Measurements from ENCODE around the gene OTUD5. TPM values are rescaled to one million over a fixed set of nuclear protein-coding genes. Genes with fewer than 3 reads are reported as not detected.
A peak's percentile ranks its signal among the peaks of the same experiment; 100 is the strongest.

Gene OTUD5
- total and polyA plus RNA-seq, 2 experiments from 2014 or later: 27.0 to 43.4 TPM

- WGBS, 2 experiments (ENCODE audit: low coverage in 1 of 2, low lambda C conversion rate in 2 of 2, missing lambda C conversion rate in 2 of 2): 38 to 40% methylated on average over 1 of the region's 1 CpG
- TF ChIP-seq EZH2phosphoT487 (IDR thresholded peaks at IDR 0.05; ENCODE audit: insufficient read depth, low read depth) (no peak), EZH2 (IDR thresholded peaks at IDR 0.05; ENCODE audit: insufficient read depth, poor library complexity, severe bottlenecking) (no peak)
- H3K9me3 ChIP-seq (ENCODE audit: low read depth): no peaks in the 10 kb centered on the region
Measured at GRCh38 chrX:48938721-48939425, 18.5 kb downstream of the OTUD5 start.

GRCh38 chrX:48937054-48937907 is 20.1 kb downstream of the OTUD5 start:
- peaks cover 59% of the 10 kb centered on the region for H3K79me2 ChIP-seq (ENCODE audit: insufficient read depth)
- H3K36me3 ChIP-seq (ENCODE audit: low read depth): no peaks in the 10 kb centered on the region
- H3K4me2 ChIP-seq (ENCODE audit: unreplicated experiment): no peak overlapping the region
- in situ Hi-C loops (cut with MboI): loop anchor here (25.0 kb wide), 1 partner anchor 100 kb away; the partner anchor contains the start of gene TFE3
- no peak overlapping the region for H3K4me3 ChIP-seq
- peak; percentile 18 for DNase-seq
- H2AFZ ChIP-seq: no peak overlapping the region
- no peaks in the 10 kb centered on the region for H3K27me3 ChIP-seq (replicated peaks; ENCODE audit: insufficient read depth)
- H3K27ac ChIP-seq: no peak overlapping the region
- no peaks in the 10 kb centered on the region for H4K20me1 ChIP-seq (ENCODE audit: insufficient read depth)
- no peaks in the 10 kb centered on the region for H3K9me2 ChIP-seq (ENCODE audit: insufficient read depth)
- H3K9me3 ChIP-seq (ENCODE audit: low read depth): no peaks in the 10 kb centered on the region
- WGBS, 2 experiments (ENCODE audit: low coverage in 1 of 2, low lambda C conversion rate in 2 of 2, missing lambda C conversion rate in 2 of 2): 60 to 80% methylated on average over 4 to 9 of the region's 9 CpGs
- H3F3A ChIP-seq (ENCODE audit: insufficient read depth): no peaks in the 10 kb centered on the region
- no peaks in the 10 kb centered on the region for H3K4me1 ChIP-seq (ENCODE audit: insufficient read depth)
- no peak for TF ChIP-seq EZH2 (IDR thresholded peaks at IDR 0.05; ENCODE audit: insufficient read depth, poor library complexity, severe bottlenecking)
- no peak for TF ChIP-seq EZH2phosphoT487 (IDR thresholded peaks at IDR 0.05; ENCODE audit: insufficient read depth, low read depth)
- H3K9ac ChIP-seq: no peak overlapping the region

More at GRCh38 chrX:48938721-48939425, 18.5 kb downstream of the OTUD5 start:
- H3K4me3 ChIP-seq: no peak overlapping the region
- no peak overlapping the region for H2AFZ ChIP-seq
- H3K9me2 ChIP-seq (ENCODE audit: insufficient read depth): no peaks in the 10 kb centered on the region
- H3K4me1 ChIP-seq (ENCODE audit: insufficient read depth): no peaks in the 10 kb centered on the region
- no peaks in the 10 kb centered on the region for H3K36me3 ChIP-seq (ENCODE audit: low read depth)
- H3F3A ChIP-seq (ENCODE audit: insufficient read depth): no peaks in the 10 kb centered on the region
- no peak for DNase-seq
- peaks cover 74% of the 10 kb centered on the region for H3K79me2 ChIP-seq (ENCODE audit: insufficient read depth)
- H3K9ac ChIP-seq: no peak overlapping the region
- H3K27me3 ChIP-seq (replicated peaks; ENCODE audit: insufficient read depth): no peaks in the 10 kb centered on the region
- H4K20me1 ChIP-seq (ENCODE audit: insufficient read depth): no peaks in the 10 kb centered on the region
- in situ Hi-C loops (cut with MboI): loop anchor here (25.0 kb wide), 1 partner anchor 98 kb away; the partner anchor contains the start of gene TFE3
- no peak overlapping the region for H3K27ac ChIP-seq
- H3K4me2 ChIP-seq (ENCODE audit: unreplicated experiment): no peak overlapping the region

GRCh38 chrX:48936429-48937053 is 20.9 kb downstream of the OTUD5 start:
- Histone ChIP-seq H3K4me1 (ENCODE audit: insufficient read depth) (no peaks in the 10 kb centered on the region), H3K4me3 (no peak overlapping the region), H3K9me2 (ENCODE audit: insufficient read depth) (no peaks in the 10 kb centered on the region), H3K9ac (no peak overlapping the region), H3K36me3 (ENCODE audit: low read depth) (no peaks in the 10 kb centered on the region), H3K27me3 (replicated peaks; ENCODE audit: insufficient read depth) (no peaks in the 10 kb centered on the region), H3K9me3 (ENCODE audit: low read depth) (no peaks in the 10 kb centered on the region), H4K20me1 (ENCODE audit: insufficient read depth) (no peaks in the 10 kb centered on the region), H2AFZ (no peak overlapping the region), H3K27ac (no peak overlapping the region), H3K4me2 (ENCODE audit: unreplicated experiment) (no peak overlapping the region), H3F3A (ENCODE audit: insufficient read depth) (no peaks in the 10 kb centered on the region), H3K79me2 (ENCODE audit: insufficient read depth) (peaks cover 55% of the 10 kb centered on the region)
- 90 to 91% methylated on average over 8 of the region's 8 CpGs for WGBS, 2 experiments (ENCODE audit: low coverage in 1 of 2, low lambda C conversion rate in 2 of 2, missing lambda C conversion rate in 2 of 2)
- no peak for DNase-seq
- in situ Hi-C loops (cut with MboI): loop anchor here (25.0 kb wide), 1 partner anchor 101 kb away; the partner anchor contains the start of gene TFE3
- TF ChIP-seq EZH2 (IDR thresholded peaks at IDR 0.05; ENCODE audit: insufficient read depth, poor library complexity, severe bottlenecking): no peak
- TF ChIP-seq EZH2phosphoT487 (IDR thresholded peaks at IDR 0.05; ENCODE audit: insufficient read depth, low read depth): no peak

- TF ChIP-seq EZH2 (IDR thresholded peaks at IDR 0.05; ENCODE audit: insufficient read depth, poor library complexity, severe bottlenecking) (no peak), EZH2phosphoT487 (IDR thresholded peaks at IDR 0.05; ENCODE audit: insufficient read depth, low read depth) (no peak)
- H3K9me2 ChIP-seq (ENCODE audit: insufficient read depth): no peaks in the 10 kb centered on the region
- WGBS, 2 experiments (ENCODE audit: low coverage in 1 of 2, low lambda C conversion rate in 2 of 2, missing lambda C conversion rate in 2 of 2): 88 to 100% methylated on average over 1 of the region's 1 CpG
- H3K9me3 ChIP-seq (ENCODE audit: low read depth): no peaks in the 10 kb centered on the region
- H2AFZ ChIP-seq: no peak overlapping the region
- no peak overlapping the region for H3K27ac ChIP-seq
- H3K4me1 ChIP-seq (ENCODE audit: insufficient read depth): no peaks in the 10 kb centered on the region
- H3K36me3 ChIP-seq (ENCODE audit: low read depth): no peaks in the 10 kb centered on the region
- H3K27me3 ChIP-seq (replicated peaks; ENCODE audit: insufficient read depth): no peaks in the 10 kb centered on the region
- H3K4me3 ChIP-seq: no peak overlapping the region
- no peak for DNase-seq
- H4K20me1 ChIP-seq (ENCODE audit: insufficient read depth): no peaks in the 10 kb centered on the region
- no peak overlapping the region for H3K9ac ChIP-seq
- peaks cover 44% of the 10 kb centered on the region for H3K79me2 ChIP-seq (ENCODE audit: insufficient read depth)
- H3F3A ChIP-seq (ENCODE audit: insufficient read depth): no peaks in the 10 kb centered on the region
- in situ Hi-C loops (cut with MboI): loop anchor here (25.0 kb wide), 1 partner anchor 102 kb away; the partner anchor contains the start of gene TFE3
- H3K4me2 ChIP-seq (ENCODE audit: unreplicated experiment): no peak overlapping the region
Measured at GRCh38 chrX:48935301-48935670, 22.1 kb downstream of the OTUD5 start.

Measured in GM23248 (cell line).